Esophagus squamous epithelium (tissue), 4 donors: Measurements from ENCODE around the gene LNPK.

Experiments
- CTCF ChIP-seq, 6 experiments: fragments of 450-650 bp in 4 of 6; fragments of 200-600 bp in 2 of 6; sonication (generic) in 2 of 6; IDR thresholded peaks; one replicate each; pipeline ENCODE4 v1.5.1; 2016 to 2019; ENCODE audit warnings: antibody characterized with exemption in 6 of 6, mild to moderate bottlenecking in 4 of 6, moderate library complexity in 4 of 6
- POLR2A ChIP-seq, 4 donors: fragments of 450-650 bp; IDR thresholded peaks; one replicate each; pipeline ENCODE4 v1.6.1; 2017; ENCODE audit warnings: antibody characterized with exemption in 4 of 4, mild to moderate bottlenecking in 4 of 4, moderate library complexity in 3 of 4

- TF ChIP-seq POLR2A (IDR thresholded peaks at IDR 0.05), result no peak
- no peak for TF ChIP-seq CTCF (IDR thresholded peaks at IDR 0.05)
These were observed 117.2 kb downstream of the LNPK start for GRCh38 chr2:175884697-175885393.
